NCI-H524 treated with DMSO at 0.1 percent for 48 hours (cell line): Measurements from ENCODE around the gene AP5M1.
"Not testable (repeated sequence)": the region's sequence is repeated elsewhere in the genome, so short reads cannot be mapped to it uniquely, and the experiment has no call there.

Source experiments
- DNase-seq: peaks from one replicate; lab custom pipeline; 2025; lab: John Stamatoyannopoulos, UW

The AP5M1 gene

GRCh38 chr14:57291692-57292647 is 23.2 kb downstream of the AP5M1 start:
- DNase-seq, result no peak

- peak; percentile 81 for DNase-seq
These were observed 25.4 kb downstream of the AP5M1 start for GRCh38 chr14:57293866-57294837.

- DNase-seq, result no peak
These were observed 26.5 kb downstream of the AP5M1 start for GRCh38 chr14:57295239-57295638.

DNA sequence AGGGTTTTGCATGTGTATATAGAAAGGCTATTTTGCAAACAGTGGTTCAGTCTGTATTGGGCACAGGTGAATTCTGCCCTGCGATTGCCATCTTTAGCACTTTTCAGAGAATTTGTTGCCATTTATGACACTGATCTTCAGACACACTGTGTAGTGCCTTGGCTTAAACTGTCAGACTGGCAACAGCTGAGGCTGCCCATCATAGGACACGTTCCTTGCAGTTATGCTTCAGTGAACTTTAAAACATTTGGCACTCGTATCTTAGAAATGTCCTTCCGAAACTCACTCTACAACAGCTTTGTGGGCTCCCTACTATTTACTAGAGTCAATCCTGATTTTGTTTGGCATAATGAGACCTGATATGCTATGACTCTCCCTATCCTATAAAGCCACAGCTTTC is 29.1 kb downstream of the AP5M1 start:
- DNase-seq, result no peak

DNA sequence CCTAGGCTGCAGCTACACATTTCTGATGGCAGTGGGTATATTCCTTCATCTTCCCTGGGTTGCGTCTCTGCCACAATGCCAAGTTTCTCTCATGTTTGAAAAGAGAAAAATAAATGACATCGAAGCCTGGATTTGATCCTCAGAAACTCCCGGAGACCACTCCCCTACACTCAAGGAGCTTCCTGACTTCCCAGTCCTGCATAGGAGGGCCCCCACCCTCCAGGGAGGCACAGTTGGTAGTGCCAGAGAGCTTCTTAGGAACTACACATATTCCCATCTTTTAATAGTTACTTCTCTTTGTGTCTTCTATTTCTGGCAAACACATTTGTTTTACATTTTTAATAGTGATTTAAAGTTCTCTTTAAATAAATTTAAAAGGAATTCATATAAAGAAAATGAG is 30.7 kb downstream of the AP5M1 start:
- no peak for DNase-seq

GRCh38 chr14:57302883-57303282 is 34.1 kb downstream of the AP5M1 start:
- no peak for DNase-seq

- DNase-seq, result no peak
These were observed 45.8 kb downstream of the AP5M1 start for GRCh38 chr14:57314396-57315089.

DNA sequence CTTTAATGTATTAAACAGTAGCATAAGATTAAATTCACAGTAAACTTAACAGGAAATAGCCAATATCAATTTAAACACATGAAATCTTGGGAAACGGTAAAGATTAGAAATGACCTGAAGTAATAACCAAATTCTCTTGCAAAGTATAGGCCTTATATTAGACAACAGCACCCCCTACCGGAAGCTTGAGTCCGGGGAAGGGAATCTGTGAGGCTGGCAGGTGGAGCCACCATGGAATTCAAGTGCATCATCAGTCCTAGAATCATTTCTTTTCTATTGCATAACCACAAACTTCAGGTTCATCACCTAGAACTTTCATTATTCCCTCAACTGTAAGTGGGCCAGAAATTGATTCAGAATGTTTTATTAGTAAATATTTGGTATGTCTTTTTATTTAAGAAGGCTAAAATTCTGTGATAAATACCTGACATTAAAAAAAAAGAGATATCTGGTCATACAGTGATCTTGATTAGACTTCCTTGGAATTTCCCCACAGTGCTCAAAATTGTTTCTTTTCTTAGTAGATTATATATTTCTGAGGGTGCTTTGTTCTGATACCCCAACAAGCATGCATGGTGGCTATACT is 48.6 kb downstream of the AP5M1 start:
- peak; percentile 31 for DNase-seq

GRCh38 chr14:57319636-57320192 is 50.9 kb downstream of the AP5M1 start:
- no peak for DNase-seq

DNA sequence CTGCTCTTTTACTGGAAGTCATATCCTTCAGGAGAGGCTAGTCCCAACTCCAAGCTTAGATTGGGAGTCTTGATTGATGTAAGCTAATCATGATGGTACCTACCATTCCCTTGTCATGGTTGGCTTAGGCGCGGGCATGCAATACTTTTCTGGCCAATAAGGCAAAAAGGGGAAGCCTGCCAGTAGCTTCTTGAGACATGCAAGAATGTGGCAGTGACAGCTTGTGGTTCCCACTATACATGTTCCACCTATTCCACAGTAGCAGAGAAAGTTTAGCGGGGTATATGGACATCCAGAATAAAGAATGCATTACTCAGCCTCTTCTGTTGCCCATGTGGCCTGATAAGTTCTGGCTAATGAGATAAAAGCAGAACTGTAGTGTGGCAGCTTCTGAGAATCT is 55.0 kb downstream of the AP5M1 start:
- no peak for DNase-seq

DNA sequence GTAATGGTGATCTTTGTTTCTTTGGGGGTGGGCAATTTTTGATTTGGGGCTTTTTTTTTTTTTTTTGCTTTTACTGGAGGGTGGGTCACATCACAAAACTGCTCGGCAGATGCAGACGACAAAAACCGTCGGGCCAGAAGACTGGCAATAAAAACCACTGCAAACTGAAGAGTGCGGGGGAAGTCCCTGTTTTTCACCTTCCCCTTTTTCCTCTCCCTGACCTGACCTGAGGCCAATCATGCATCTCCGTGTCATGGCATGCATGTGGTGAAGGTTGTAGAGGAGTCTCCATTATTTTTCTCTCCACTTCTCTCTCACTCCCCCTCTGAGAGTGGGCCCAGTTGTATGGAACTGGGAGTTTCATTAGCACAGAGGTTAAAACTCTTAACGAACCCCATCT is 57.5 kb downstream of the AP5M1 start:
- DNase-seq, result no peak

DNA sequence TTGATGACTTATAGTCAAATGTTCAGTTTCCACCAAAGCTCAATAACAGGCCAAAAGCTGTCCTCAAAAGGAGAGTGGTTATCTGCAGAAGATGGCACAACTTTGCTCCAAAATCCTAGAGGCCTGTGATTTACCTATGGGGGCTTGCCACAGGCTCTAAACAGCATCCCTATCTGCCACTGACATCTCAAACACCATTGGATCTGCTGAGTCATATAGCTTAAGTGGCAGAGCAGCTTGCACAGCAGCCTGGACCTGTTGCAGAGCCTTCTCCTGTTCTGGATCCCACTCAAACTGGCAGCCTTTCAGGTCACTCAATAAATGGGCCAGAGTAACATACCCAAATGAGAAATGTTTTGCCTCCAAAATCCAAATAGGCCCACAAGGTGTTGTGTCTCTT is 61.1 kb downstream of the AP5M1 start:
- DNase-seq, result no peak

GRCh38 chr14:57332475-57332874 is 63.7 kb downstream of the AP5M1 start:
- DNase-seq, result not testable (repeated sequence)

GRCh38 chr14:57333726-57334125 is 65.0 kb downstream of the AP5M1 start:
- DNase-seq, result not testable (repeated sequence)

GRCh38 chr14:57343545-57344297 is 75.0 kb downstream of the AP5M1 start:
- not testable (repeated sequence) for DNase-seq

DNA sequence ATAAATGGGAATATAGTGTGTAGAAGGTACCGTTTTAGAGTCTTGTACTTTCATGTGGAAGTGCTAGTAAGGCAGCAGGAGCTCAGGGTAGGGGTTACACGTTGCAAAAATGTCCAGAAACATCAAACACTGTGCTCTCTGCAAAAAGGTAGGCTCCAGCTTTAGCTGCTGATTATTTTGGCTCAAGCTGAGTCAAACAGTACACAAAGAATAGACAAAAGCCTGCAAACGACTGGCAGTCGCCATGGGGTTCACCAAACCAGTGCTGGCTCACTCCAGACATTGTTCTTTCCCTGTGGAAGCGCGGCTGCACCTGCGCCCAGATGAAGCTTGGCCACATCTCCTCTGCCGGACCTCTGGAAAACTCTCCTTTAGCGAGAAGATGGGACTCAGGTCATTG is 76.3 kb downstream of the AP5M1 start:
- DNase-seq, result no peak

DNA sequence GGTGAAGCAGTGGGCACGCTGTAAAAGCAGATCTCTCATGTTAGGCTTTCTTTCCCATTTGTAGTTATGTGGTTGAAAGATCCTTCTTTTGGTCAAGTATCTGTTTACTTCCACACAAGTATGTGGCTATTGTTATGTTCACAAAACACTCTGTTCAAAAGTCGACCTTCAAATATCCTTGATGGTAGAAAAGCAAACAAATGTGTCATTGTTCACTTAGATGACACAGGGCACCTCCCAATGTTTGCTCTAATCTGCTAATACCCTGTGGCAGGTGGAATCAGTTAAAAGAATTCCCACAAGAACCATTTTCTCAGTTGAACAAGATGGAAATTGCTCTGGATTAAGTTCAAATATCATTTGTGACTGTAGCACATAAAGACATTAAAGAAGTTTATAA is 78.0 kb downstream of the AP5M1 start:
- peak; percentile 5 for DNase-seq
